Peyer's patch (tissue), 4 donors: ENCODE results near the gene PFKM.

ENCODE experiments used
- POLR2A ChIP-seq, 2 donors: fragments of 450-650 bp; IDR thresholded peaks; one replicate each; pipeline ENCODE4 v1.5.1; 2017; ENCODE audit warnings: antibody characterized with exemption in 2 of 2, mild to moderate bottlenecking in 2 of 2, moderate library complexity in 2 of 2
- TF ChIP-seq, protein P1 (sequence below), 6 experiments: fragments of 450-650 bp in 4 of 6; fragments of 200-600 bp in 2 of 6; sonication (generic) in 1 of 6; IDR thresholded peaks; one replicate each; pipeline ENCODE4 v1.5.1; 2017 to 2019; ENCODE audit warnings: antibody characterized with exemption in 6 of 6, mild to moderate bottlenecking in 3 of 6, moderate library complexity in 1 of 6

DNA sequence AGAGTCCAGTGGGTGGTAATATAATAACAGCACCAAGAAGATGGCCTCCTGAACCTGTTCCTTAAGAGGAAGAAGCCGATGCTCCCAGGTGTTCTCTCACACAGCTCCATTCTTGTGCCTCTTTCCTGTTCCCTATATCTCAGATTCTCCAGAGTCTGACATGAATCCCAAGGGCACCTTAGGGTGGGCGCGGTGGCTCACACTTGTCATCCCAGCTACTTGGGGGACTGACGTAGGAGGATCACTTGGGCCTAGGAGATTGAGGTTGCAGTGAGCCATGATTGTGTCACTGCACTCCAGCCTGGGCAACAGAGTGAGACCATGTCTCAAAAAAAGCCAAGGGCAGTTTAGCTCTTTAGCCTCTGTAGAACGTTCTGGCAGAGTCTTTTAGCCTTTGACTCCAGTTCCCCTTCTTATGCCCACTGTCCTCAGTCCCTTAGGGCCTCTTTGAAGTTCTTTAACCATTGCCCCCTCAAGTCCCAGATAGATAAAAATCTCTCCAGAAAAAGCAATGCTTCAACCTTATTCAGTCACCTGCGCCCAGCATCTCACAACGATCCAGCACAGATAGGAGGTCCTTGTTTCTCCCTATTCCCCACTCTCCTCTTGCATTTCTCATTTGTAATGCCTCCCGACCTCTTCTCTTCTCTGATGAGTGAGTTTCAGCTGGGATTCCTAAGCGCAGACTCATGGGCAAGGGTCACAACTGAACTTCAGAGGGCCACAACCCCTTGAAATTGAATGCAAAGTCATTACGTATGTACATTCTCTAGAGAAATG lies 68.9 kb downstream of the PFKM start:
- TF ChIP-seq, protein P1, sequence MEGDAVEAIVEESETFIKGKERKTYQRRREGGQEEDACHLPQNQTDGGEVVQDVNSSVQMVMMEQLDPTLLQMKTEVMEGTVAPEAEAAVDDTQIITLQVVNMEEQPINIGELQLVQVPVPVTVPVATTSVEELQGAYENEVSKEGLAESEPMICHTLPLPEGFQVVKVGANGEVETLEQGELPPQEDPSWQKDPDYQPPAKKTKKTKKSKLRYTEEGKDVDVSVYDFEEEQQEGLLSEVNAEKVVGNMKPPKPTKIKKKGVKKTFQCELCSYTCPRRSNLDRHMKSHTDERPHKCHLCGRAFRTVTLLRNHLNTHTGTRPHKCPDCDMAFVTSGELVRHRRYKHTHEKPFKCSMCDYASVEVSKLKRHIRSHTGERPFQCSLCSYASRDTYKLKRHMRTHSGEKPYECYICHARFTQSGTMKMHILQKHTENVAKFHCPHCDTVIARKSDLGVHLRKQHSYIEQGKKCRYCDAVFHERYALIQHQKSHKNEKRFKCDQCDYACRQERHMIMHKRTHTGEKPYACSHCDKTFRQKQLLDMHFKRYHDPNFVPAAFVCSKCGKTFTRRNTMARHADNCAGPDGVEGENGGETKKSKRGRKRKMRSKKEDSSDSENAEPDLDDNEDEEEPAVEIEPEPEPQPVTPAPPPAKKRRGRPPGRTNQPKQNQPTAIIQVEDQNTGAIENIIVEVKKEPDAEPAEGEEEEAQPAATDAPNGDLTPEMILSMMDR (IDR thresholded peaks at IDR 0.05), result no peak
- no peak for TF ChIP-seq POLR2A (IDR thresholded peaks at IDR 0.05)
